A549 (cell line): ENCODE measurements around the gene EIF5A2.
"Not testable (repeated sequence)": the region's sequence is repeated elsewhere in the genome, so short reads cannot be mapped to it uniquely, and the experiment has no call there.

Experiments used
- CHD2 ChIP-seq: fragments of 150-350 bp; IDR thresholded peaks from 2 replicates; pipeline ENCODE4 v1.6.1; 2014; ENCODE audit warnings: low read length; ENCODE audit not compliant: partially characterized antibody
- EHMT2 ChIP-seq: fragments of 200-600 bp; sonication (generic); IDR thresholded peaks from 2 replicates; pipeline ENCODE4 v1.6.1; 2016; ENCODE audit warnings: antibody characterized with exemption, low read depth, mild to moderate bottlenecking, moderate library complexity
- JUNB ChIP-seq: fragments of >200 bp; sonication (Bioruptor Twin); formaldehyde crosslinking; IDR thresholded peaks from 2 replicates; pipeline ENCODE4 v1.6.1; 2016
- MYC ChIP-seq: IDR thresholded peaks from 2 replicates; pipeline ENCODE4 v1.6.1; 2012; ENCODE audit warnings: mild to moderate bottlenecking, inconsistent platforms, low read length, improper control_type of control experiment, borderline replicate concordance
- POLR2A ChIP-seq: IDR thresholded peaks from 2 replicates; pipeline ENCODE4 v1.6.1; 2012; ENCODE audit warnings: mild to moderate bottlenecking, low read length
- RAD21 ChIP-seq, 2 experiments: fragments of >200 bp in 1 of 2; sonication (Bioruptor Twin) in 1 of 2; formaldehyde crosslinking in 1 of 2; IDR thresholded peaks in 1 of 2; conservative IDR thresholded peaks in 1 of 2; 2 replicates in 1 of 2; 3 replicates in 1 of 2; pipeline ENCODE4 v1.6.1; 2012 to 2018; ENCODE audit warnings: inconsistent platforms in 1 of 2
- RFX5 ChIP-seq: fragments of 450-650 bp; IDR thresholded peaks from 2 replicates; pipeline ENCODE4 v1.7.1; 2014; ENCODE audit warnings: antibody characterized with exemption, mild to moderate bottlenecking, moderate library complexity
- RNF2 ChIP-seq: fragments of 200-600 bp; sonication (generic); IDR thresholded peaks from 2 replicates; pipeline ENCODE4 v1.6.1; 2016; ENCODE audit warnings: low read depth, mild to moderate bottlenecking, antibody characterized with exemption, moderate library complexity, borderline replicate concordance
- SMC3 ChIP-seq: fragments of >200 bp; sonication (Bioruptor Twin); formaldehyde crosslinking; IDR thresholded peaks from 3 replicates; pipeline ENCODE4 v1.6.1; 2018; ENCODE audit warnings: inconsistent platforms
- TP53 ChIP-seq: fragments of 250-450 bp; sonication (Bioruptor Pico); IDR thresholded peaks from 2 replicates; pipeline ENCODE4 v1.5.0; 2021; ENCODE audit warnings: mild to moderate bottlenecking, moderate library complexity
- ZSCAN20 ChIP-seq: fragments of 250-450 bp; sonication (Bioruptor Pico); IDR thresholded peaks from 2 replicates; pipeline ENCODE4 v1.8.0; 2022; ENCODE audit warnings: mild to moderate bottlenecking, moderate library complexity
- TF ChIP-seq, protein P1 (sequence below): fragments of >200 bp; sonication (Bioruptor Twin); formaldehyde crosslinking; IDR thresholded peaks from 3 replicates; pipeline ENCODE4 v1.5.1; 2016
- TF ChIP-seq, protein P2 (sequence below): IDR thresholded peaks from 2 replicates; pipeline ENCODE4 v1.6.1; 2012
- TF ChIP-seq, protein P3 (sequence below): fragments of 200-600 bp; sonication (generic); IDR thresholded peaks from 2 replicates; pipeline ENCODE4 v1.6.1; 2016; ENCODE audit warnings: antibody characterized with exemption, mild to moderate bottlenecking, moderate library complexity

GRCh38 chr3:170897199-170897598, 11.2 kb downstream of the EIF5A2 start:
- TF ChIP-seq, protein P1, sequence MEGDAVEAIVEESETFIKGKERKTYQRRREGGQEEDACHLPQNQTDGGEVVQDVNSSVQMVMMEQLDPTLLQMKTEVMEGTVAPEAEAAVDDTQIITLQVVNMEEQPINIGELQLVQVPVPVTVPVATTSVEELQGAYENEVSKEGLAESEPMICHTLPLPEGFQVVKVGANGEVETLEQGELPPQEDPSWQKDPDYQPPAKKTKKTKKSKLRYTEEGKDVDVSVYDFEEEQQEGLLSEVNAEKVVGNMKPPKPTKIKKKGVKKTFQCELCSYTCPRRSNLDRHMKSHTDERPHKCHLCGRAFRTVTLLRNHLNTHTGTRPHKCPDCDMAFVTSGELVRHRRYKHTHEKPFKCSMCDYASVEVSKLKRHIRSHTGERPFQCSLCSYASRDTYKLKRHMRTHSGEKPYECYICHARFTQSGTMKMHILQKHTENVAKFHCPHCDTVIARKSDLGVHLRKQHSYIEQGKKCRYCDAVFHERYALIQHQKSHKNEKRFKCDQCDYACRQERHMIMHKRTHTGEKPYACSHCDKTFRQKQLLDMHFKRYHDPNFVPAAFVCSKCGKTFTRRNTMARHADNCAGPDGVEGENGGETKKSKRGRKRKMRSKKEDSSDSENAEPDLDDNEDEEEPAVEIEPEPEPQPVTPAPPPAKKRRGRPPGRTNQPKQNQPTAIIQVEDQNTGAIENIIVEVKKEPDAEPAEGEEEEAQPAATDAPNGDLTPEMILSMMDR = not testable (repeated sequence)
- TF ChIP-seq RAD21 (conservative IDR thresholded peaks at IDR 0.05 in 1 of 2, IDR thresholded peaks at IDR 0.05 in 1 of 2); POLR2A; ZSCAN20 (CRISPR knock-in tag); TP53 (CRISPR knock-in tag); CHD2; SMC3; MYC; RFX5; EHMT2; JUNB; RNF2: not testable (repeated sequence)
- TF ChIP-seq, protein P2, sequence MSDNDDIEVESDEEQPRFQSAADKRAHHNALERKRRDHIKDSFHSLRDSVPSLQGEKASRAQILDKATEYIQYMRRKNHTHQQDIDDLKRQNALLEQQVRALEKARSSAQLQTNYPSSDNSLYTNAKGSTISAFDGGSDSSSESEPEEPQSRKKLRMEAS = not testable (repeated sequence)
- TF ChIP-seq, protein P3, sequence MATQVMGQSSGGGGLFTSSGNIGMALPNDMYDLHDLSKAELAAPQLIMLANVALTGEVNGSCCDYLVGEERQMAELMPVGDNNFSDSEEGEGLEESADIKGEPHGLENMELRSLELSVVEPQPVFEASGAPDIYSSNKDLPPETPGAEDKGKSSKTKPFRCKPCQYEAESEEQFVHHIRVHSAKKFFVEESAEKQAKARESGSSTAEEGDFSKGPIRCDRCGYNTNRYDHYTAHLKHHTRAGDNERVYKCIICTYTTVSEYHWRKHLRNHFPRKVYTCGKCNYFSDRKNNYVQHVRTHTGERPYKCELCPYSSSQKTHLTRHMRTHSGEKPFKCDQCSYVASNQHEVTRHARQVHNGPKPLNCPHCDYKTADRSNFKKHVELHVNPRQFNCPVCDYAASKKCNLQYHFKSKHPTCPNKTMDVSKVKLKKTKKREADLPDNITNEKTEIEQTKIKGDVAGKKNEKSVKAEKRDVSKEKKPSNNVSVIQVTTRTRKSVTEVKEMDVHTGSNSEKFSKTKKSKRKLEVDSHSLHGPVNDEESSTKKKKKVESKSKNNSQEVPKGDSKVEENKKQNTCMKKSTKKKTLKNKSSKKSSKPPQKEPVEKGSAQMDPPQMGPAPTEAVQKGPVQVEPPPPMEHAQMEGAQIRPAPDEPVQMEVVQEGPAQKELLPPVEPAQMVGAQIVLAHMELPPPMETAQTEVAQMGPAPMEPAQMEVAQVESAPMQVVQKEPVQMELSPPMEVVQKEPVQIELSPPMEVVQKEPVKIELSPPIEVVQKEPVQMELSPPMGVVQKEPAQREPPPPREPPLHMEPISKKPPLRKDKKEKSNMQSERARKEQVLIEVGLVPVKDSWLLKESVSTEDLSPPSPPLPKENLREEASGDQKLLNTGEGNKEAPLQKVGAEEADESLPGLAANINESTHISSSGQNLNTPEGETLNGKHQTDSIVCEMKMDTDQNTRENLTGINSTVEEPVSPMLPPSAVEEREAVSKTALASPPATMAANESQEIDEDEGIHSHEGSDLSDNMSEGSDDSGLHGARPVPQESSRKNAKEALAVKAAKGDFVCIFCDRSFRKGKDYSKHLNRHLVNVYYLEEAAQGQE = not testable (repeated sequence)
